Choroid plexus epithelial cell (primary cell): ENCODE results near the gene COL9A3.
"Not testable (repeated sequence)": the region's sequence is repeated elsewhere in the genome, so short reads cannot be mapped to it uniquely, and the experiment has no call there.

Experiments
- DNase-seq: peaks from one replicate; pipeline ENCODE4 v3.0.0-alpha.2; 2010; ENCODE audit warnings: low read depth
- H3K4me3 ChIP-seq: 2 replicates; pipeline ENCODE4 v1.5.1; 2011; ENCODE audit warnings: low read depth, mild to moderate bottlenecking, control low read depth, low read length, moderate library complexity
- TF ChIP-seq, protein P1 (sequence below): conservative IDR thresholded peaks from 2 replicates; pipeline ENCODE4 v1.5.1; 2011; ENCODE audit warnings: low read depth, mild to moderate bottlenecking, control low read depth, inconsistent platforms, low read length, moderate library complexity

The COL9A3 gene

GRCh38 chr20:62849431-62849830 is 32.6 kb downstream of the COL9A3 start:
- DNase-seq: no peak
- TF ChIP-seq, protein P1, sequence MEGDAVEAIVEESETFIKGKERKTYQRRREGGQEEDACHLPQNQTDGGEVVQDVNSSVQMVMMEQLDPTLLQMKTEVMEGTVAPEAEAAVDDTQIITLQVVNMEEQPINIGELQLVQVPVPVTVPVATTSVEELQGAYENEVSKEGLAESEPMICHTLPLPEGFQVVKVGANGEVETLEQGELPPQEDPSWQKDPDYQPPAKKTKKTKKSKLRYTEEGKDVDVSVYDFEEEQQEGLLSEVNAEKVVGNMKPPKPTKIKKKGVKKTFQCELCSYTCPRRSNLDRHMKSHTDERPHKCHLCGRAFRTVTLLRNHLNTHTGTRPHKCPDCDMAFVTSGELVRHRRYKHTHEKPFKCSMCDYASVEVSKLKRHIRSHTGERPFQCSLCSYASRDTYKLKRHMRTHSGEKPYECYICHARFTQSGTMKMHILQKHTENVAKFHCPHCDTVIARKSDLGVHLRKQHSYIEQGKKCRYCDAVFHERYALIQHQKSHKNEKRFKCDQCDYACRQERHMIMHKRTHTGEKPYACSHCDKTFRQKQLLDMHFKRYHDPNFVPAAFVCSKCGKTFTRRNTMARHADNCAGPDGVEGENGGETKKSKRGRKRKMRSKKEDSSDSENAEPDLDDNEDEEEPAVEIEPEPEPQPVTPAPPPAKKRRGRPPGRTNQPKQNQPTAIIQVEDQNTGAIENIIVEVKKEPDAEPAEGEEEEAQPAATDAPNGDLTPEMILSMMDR: no peak

GRCh38 chr20:62850333-62850974 is 33.6 kb downstream of the COL9A3 start:
- TF ChIP-seq, protein P1: no peak
- DNase-seq: no peak
- H3K4me3 ChIP-seq: no peak overlapping the region

More at GRCh38 chr20:62849431-62849830, 32.6 kb downstream of the COL9A3 start:
- no peak overlapping the region for H3K4me3 ChIP-seq

- no peak for DNase-seq
- no peak overlapping the region for H3K4me3 ChIP-seq
- TF ChIP-seq, protein P1: no peak
Observed at GRCh38 chr20:62852196-62852595, 35.3 kb downstream of the COL9A3 start.

DNA sequence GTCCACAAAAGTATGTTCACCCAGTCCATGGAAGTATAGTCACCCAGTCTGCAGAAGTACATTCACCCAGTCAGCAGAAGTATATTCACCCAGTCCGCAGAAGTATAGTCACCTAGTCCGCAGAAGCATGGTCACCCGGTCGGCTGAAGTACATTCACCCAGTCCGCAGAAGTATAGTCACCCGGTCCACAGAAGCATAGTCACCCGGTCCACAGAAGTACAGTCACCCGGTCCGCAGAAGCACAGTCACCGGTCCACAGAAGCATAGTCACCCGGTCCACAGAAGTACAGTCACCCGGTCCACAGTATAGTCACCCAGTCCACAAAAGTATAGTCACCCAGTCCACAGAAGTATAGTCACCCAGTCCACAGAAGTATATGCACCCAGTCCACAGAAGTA is 36.0 kb downstream of the COL9A3 start:
- DNase-seq: no peak
- TF ChIP-seq, protein P1: no peak
- H3K4me3 ChIP-seq: no peak overlapping the region

DNA sequence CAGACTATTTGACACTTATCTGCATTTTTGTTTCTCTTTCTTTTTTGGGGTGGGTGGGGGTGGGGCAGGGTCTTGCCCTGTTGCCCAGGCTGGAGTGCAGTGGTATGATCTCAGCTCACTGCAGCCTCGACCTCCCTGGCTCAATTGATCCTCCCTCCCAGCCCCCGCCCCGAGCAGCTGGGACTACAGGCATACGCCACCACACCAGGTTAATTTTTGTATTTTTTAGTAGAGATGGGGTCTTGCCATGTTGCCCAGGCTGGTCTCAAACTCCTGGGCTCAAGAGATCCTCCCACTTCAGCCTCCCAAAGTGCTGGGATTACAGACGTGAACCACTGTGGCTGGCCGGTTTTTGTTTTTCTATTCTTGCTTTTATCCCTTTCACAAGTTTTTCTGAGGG is 36.5 kb downstream of the COL9A3 start:
- DNase-seq: not testable (repeated sequence)

DNA sequence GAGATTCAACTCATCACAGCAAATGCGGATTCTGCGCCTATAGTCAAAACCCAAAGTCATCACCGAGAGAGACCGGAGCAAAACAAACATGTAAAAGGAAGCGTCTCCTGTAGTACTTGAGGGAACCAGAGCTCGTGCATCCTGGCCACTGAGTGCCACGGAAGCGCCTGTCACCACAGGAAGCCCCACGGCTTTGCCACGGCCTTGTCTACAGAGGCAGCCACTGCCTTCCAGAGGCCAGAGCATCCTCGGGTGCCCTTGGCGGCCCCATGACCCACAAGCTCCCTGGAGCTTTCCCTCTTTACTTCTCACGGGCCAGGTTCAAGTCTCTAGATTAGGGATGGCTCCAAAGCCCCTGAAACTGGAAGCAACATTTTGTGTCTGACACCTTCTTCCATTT is 37.3 kb downstream of the COL9A3 start:
- no peak overlapping the region for H3K4me3 ChIP-seq
- TF ChIP-seq, protein P1: no peak
- DNase-seq: no peak

More for the DNA sequence above, 36.5 kb downstream of the COL9A3 start:
- H3K4me3 ChIP-seq: not testable (repeated sequence)

GRCh38 chr20:62855120-62855519 is 38.3 kb downstream of the COL9A3 start:
- no peak overlapping the region for H3K4me3 ChIP-seq
- TF ChIP-seq, protein P1: no peak
- no peak for DNase-seq
